GM23338 (cell line): ENCODE data around the gene BTN3A1. TPM values are rescaled to one million over a fixed set of nuclear protein-coding genes. Genes with fewer than 3 reads are reported as not detected.

Experiments
- ATAC-seq: fragments of 200-7000 bp; cut with Tn5 transposase; 3 replicates; pipeline ENCODE4 v1.9.1; 2020
- DNase-seq: peaks from one replicate; pipeline ENCODE4 v3.0.0-alpha.2; 2015; ENCODE audit warnings: low spot score
- H2AFZ ChIP-seq: fragments of 200-600 bp; sonication (generic); 2 replicates; pipeline ENCODE4 v1.8.0; 2016; ENCODE audit warnings: antibody characterized with exemption, mild to moderate bottlenecking, moderate library complexity
- H3F3A ChIP-seq: fragments of 200-600 bp; sonication (generic); replicated peaks from 2 replicates; pipeline ENCODE4 v1.8.0; 2017; ENCODE audit warnings: antibody characterized with exemption, mixed run types, low read depth
- H3K27ac ChIP-seq: fragments of 200-600 bp; sonication (generic); 2 replicates; pipeline ENCODE4 v1.6.1; 2016; ENCODE audit warnings: low read depth
- H3K27me3 ChIP-seq: fragments of 200-600 bp; sonication (generic); 2 replicates; pipeline ENCODE4 v1.8.0; 2016; ENCODE audit warnings: mild to moderate bottlenecking, mixed run types, moderate library complexity; ENCODE audit not compliant: insufficient read depth
- H3K36me3 ChIP-seq: fragments of 200-600 bp; sonication (generic); 2 replicates; pipeline ENCODE4 v1.8.0; 2016; ENCODE audit warnings: mild to moderate bottlenecking; ENCODE audit not compliant: insufficient read depth
- H3K4me1 ChIP-seq: fragments of 200-600 bp; sonication (generic); 2 replicates; pipeline ENCODE4 v1.8.0; 2016; ENCODE audit warnings: mild to moderate bottlenecking, moderate library complexity; ENCODE audit not compliant: insufficient read depth
- H3K4me2 ChIP-seq: fragments of 200-600 bp; sonication (generic); 2 replicates; pipeline ENCODE4 v1.7.1; 2017; ENCODE audit warnings: mixed run types
- H3K4me3 ChIP-seq: fragments of 200-600 bp; sonication (generic); 2 replicates; pipeline ENCODE4 v1.6.1; 2016; ENCODE audit warnings: mixed run types
- H3K79me2 ChIP-seq: fragments of 200-600 bp; sonication (generic); replicated peaks from 2 replicates; pipeline ENCODE4 v1.8.0; 2017; ENCODE audit warnings: mild to moderate bottlenecking; ENCODE audit not compliant: insufficient read depth
- H3K9me2 ChIP-seq: fragments of 200-600 bp; sonication (generic); 2 replicates; pipeline ENCODE4 v1.8.0; 2017; ENCODE audit not compliant: insufficient read depth
- H4K20me1 ChIP-seq: fragments of 200-600 bp; sonication (generic); replicated peaks from 2 replicates; pipeline ENCODE4 v1.8.0; 2017; ENCODE audit warnings: mild to moderate bottlenecking; ENCODE audit not compliant: insufficient read depth
- H3K27ac Mint-ChIP-seq: 2 replicates; pipeline ENCODE4 v1.8.0; 2020; ENCODE audit warnings: inconsistent platforms, mild to moderate bottlenecking, moderate library complexity, mixed read lengths
- H3K27me3 Mint-ChIP-seq: 3 replicates; pipeline ENCODE4 v1.8.0; 2022; ENCODE audit warnings: low read depth, mild to moderate bottlenecking, moderate library complexity, mixed read lengths, inconsistent platforms; ENCODE audit not compliant: insufficient read depth, poor library complexity
- H3K36me3 Mint-ChIP-seq: 3 replicates; pipeline ENCODE4 v1.8.0; 2021; ENCODE audit warnings: low read depth, mild to moderate bottlenecking, inconsistent platforms, moderate library complexity, mixed read lengths
- H3K4me1 Mint-ChIP-seq: 3 replicates; pipeline ENCODE4 v1.8.0; 2020; ENCODE audit warnings: mild to moderate bottlenecking, inconsistent platforms, mixed read lengths
- H3K4me3 Mint-ChIP-seq: 3 replicates; pipeline ENCODE4 v1.8.0; 2021; ENCODE audit warnings: moderate library complexity, mild to moderate bottlenecking, inconsistent platforms, mixed read lengths
- H3K9me3 Mint-ChIP-seq: 3 replicates; pipeline ENCODE4 v1.8.0; 2020; ENCODE audit warnings: moderate library complexity, mild to moderate bottlenecking, inconsistent platforms, mixed read lengths
- CREB1 ChIP-seq: fragments of 250-450 bp; sonication (Bioruptor Pico); IDR thresholded peaks from 2 replicates; pipeline ENCODE4 v1.5.0; 2020; ENCODE audit warnings: low read depth, mild to moderate bottlenecking, moderate library complexity
- CTCF ChIP-seq, 2 experiments: fragments of 200-600 bp in 1 of 2; sonication (generic) in 1 of 2; conservative IDR thresholded peaks; 2 replicates each; pipeline versions ENCODE4 v1.5.1 to v1.6.1; 2016 to 2017; ENCODE audit warnings: antibody characterized with exemption in 2 of 2, low read depth in 2 of 2, mild to moderate bottlenecking in 2 of 2, moderate library complexity in 1 of 2
- EZH2 ChIP-seq: fragments of 200-600 bp; sonication (generic); IDR thresholded peaks from one replicate; pipeline ENCODE4 v1.8.0; 2017; ENCODE audit warnings: antibody characterized with exemption, mild to moderate bottlenecking, low read depth; ENCODE audit not compliant: unreplicated experiment
- EZH2phosphoT487 ChIP-seq: fragments of 200-600 bp; sonication (generic); IDR thresholded peaks from one replicate; pipeline ENCODE4 v1.8.1; 2018; ENCODE audit warnings: antibody characterized with exemption; ENCODE audit not compliant: unreplicated experiment
- JUNB ChIP-seq: IDR thresholded peaks from one replicate; pipeline ENCODE4 v1.6.1; 2016; ENCODE audit warnings: antibody characterized with exemption; ENCODE audit not compliant: unreplicated experiment
- NANOG ChIP-seq: IDR thresholded peaks from 2 replicates; pipeline ENCODE4 v1.6.1; 2016; ENCODE audit warnings: antibody characterized with exemption, borderline replicate concordance
- POLR2AphosphoS5 ChIP-seq: IDR thresholded peaks from 2 replicates; pipeline ENCODE4 v1.6.1; 2016; ENCODE audit warnings: antibody characterized with exemption, low read depth
- REST ChIP-seq: IDR thresholded peaks from one replicate; pipeline ENCODE4 v1.6.1; 2018; ENCODE audit warnings: antibody characterized with exemption; ENCODE audit not compliant: unreplicated experiment
- STAT1 ChIP-seq: IDR thresholded peaks from one replicate; pipeline ENCODE4 v1.6.1; 2016; ENCODE audit warnings: antibody characterized with exemption; ENCODE audit not compliant: unreplicated experiment
- ZNF114 ChIP-seq: fragments of 250-450 bp; sonication (Bioruptor Pico); IDR thresholded peaks from 2 replicates; pipeline ENCODE4 v1.5.0; 2020; ENCODE audit warnings: mild to moderate bottlenecking, moderate library complexity
- ZNF331 ChIP-seq: fragments of 250-450 bp; sonication (Bioruptor Pico); IDR thresholded peaks from 2 replicates; pipeline ENCODE4 v1.5.0; 2020; ENCODE audit warnings: low read depth, mild to moderate bottlenecking, moderate library complexity
- polyA plus RNA-seq: library from polyadenylated mRNA; unstranded; fragments of >200 nt; fragmentation: Nextera tagmentation; extraction: Ambion mirVana; gene quantifications from 2 replicates; pipeline ENCODE4 v1.2.1, GENCODE V29; 2016
- total RNA-seq: library from RNA; depleted of rRNA; stranded (reverse); fragments of >200 nt; shearing (Covaris generic); gene quantifications from 2 replicates; pipeline ENCODE4 v1.2.3, GENCODE V29; 2014
- TF ChIP-seq, protein P1 (sequence below): fragments of 250-450 bp; sonication (Bioruptor Pico); IDR thresholded peaks from 2 replicates; pipeline ENCODE4 v1.5.0; 2020; ENCODE audit warnings: mild to moderate bottlenecking, moderate library complexity
- TF ChIP-seq, protein P2 (sequence below): IDR thresholded peaks from 2 replicates; pipeline ENCODE4 v1.6.1; 2016; ENCODE audit warnings: antibody characterized with exemption

BTN3A1 gene
- total and polyA plus RNA-seq, 2 experiments from 2014 or later = 2.4 to 4.0 TPM

GRCh38 chr6:26455357-26455970 is 53.4 kb downstream of the BTN3A1 start:
- peaks cover 14% of the 10 kb centered on the region for H3K79me2 ChIP-seq
- H3K4me3 ChIP-seq = no peak overlapping the region
- no peaks in the 10 kb centered on the region; the same call in none of the 2 replicates for H3K4me1 ChIP-seq
- H3K27ac Mint-ChIP-seq = no peak overlapping the region
- peaks cover 16% of the 10 kb centered on the region for H3K4me1 Mint-ChIP-seq
- no peak for ATAC-seq
- H3F3A ChIP-seq = no peaks in the 10 kb centered on the region
- H3K36me3 Mint-ChIP-seq = peaks cover 13% of the 10 kb centered on the region
- H3K36me3 ChIP-seq = peaks cover 7% of the 10 kb centered on the region
- H3K9me3 Mint-ChIP-seq = no peaks in the 10 kb centered on the region
- H3K27me3 ChIP-seq = no peaks in the 10 kb centered on the region
- no peak overlapping the region for H2AFZ ChIP-seq
- H3K4me3 Mint-ChIP-seq = no peak overlapping the region
- no peak for DNase-seq
- H3K27ac ChIP-seq = no peak overlapping the region
- peaks cover 2% of the 10 kb centered on the region; the same call in 1 of the 2 replicates for H4K20me1 ChIP-seq
- no peak overlapping the region for H3K4me2 ChIP-seq
- H3K9me2 ChIP-seq = no peaks in the 10 kb centered on the region
- H3K27me3 Mint-ChIP-seq = peaks cover 1% of the 10 kb centered on the region
- no peak for TF ChIP-seq JUNB
- TF ChIP-seq, protein P1, sequence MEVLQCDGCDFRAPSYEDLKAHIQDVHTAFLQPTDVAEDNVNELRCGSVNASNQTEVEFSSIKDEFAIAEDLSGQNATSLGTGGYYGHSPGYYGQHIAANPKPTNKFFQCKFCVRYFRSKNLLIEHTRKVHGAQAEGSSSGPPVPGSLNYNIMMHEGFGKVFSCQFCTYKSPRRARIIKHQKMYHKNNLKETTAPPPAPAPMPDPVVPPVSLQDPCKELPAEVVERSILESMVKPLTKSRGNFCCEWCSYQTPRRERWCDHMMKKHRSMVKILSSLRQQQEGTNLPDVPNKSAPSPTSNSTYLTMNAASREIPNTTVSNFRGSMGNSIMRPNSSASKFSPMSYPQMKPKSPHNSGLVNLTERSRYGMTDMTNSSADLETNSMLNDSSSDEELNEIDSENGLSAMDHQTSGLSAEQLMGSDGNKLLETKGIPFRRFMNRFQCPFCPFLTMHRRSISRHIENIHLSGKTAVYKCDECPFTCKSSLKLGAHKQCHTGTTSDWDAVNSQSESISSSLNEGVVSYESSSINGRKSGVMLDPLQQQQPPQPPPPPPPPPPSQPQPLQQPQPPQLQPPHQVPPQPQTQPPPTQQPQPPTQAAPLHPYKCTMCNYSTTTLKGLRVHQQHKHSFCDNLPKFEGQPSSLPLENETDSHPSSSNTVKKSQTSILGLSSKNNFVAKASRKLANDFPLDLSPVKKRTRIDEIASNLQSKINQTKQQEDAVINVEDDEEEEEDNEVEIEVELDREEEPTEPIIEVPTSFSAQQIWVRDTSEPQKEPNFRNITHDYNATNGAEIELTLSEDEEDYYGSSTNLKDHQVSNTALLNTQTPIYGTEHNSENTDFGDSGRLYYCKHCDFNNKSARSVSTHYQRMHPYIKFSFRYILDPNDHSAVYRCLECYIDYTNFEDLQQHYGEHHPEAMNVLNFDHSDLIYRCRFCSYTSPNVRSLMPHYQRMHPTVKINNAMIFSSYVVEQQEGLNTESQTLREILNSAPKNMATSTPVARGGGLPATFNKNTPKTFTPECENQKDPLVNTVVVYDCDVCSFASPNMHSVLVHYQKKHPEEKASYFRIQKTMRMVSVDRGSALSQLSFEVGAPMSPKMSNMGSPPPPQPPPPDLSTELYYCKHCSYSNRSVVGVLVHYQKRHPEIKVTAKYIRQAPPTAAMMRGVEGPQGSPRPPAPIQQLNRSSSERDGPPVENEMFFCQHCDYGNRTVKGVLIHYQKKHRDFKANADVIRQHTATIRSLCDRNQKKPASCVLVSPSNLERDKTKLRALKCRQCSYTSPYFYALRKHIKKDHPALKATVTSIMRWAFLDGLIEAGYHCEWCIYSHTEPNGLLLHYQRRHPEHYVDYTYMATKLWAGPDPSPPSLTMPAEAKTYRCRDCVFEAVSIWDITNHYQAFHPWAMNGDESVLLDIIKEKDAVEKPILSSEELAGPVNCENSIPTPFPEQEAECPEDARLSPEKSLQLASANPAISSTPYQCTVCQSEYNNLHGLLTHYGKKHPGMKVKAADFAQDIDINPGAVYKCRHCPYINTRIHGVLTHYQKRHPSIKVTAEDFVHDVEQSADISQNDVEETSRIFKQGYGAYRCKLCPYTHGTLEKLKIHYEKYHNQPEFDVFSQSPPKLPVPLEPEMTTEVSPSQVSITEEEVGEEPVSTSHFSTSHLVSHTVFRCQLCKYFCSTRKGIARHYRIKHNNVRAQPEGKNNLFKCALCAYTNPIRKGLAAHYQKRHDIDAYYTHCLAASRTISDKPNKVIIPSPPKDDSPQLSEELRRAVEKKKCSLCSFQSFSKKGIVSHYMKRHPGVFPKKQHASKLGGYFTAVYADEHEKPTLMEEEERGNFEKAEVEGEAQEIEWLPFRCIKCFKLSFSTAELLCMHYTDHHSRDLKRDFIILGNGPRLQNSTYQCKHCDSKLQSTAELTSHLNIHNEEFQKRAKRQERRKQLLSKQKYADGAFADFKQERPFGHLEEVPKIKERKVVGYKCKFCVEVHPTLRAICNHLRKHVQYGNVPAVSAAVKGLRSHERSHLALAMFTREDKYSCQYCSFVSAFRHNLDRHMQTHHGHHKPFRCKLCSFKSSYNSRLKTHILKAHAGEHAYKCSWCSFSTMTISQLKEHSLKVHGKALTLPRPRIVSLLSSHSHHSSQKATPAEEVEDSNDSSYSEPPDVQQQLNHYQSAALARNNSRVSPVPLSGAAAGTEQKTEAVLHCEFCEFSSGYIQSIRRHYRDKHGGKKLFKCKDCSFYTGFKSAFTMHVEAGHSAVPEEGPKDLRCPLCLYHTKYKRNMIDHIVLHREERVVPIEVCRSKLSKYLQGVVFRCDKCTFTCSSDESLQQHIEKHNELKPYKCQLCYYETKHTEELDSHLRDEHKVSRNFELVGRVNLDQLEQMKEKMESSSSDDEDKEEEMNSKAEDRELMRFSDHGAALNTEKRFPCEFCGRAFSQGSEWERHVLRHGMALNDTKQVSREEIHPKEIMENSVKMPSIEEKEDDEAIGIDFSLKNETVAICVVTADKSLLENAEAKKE (CRISPR knock-in tag) = no peak
- no peak for TF ChIP-seq NANOG
- TF ChIP-seq EZH2phosphoT487 = no peak
- TF ChIP-seq REST = no peak
- TF ChIP-seq CTCF (conservative IDR thresholded peaks at IDR 0.05; ENCODE audit: low read depth in 2 of 2) = no peak
- TF ChIP-seq ZNF114 (CRISPR knock-in tag) = no peak
- no peak for TF ChIP-seq POLR2AphosphoS5
- TF ChIP-seq ZNF331 (CRISPR knock-in tag) = no peak
- TF ChIP-seq, protein P2, sequence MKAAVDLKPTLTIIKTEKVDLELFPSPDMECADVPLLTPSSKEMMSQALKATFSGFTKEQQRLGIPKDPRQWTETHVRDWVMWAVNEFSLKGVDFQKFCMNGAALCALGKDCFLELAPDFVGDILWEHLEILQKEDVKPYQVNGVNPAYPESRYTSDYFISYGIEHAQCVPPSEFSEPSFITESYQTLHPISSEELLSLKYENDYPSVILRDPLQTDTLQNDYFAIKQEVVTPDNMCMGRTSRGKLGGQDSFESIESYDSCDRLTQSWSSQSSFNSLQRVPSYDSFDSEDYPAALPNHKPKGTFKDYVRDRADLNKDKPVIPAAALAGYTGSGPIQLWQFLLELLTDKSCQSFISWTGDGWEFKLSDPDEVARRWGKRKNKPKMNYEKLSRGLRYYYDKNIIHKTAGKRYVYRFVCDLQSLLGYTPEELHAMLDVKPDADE = no peak
- TF ChIP-seq STAT1 = no peak
- no peak for TF ChIP-seq EZH2
- TF ChIP-seq CREB1 (CRISPR knock-in tag) = no peak
